NOMO-1 (cell line): Measurements from ENCODE around the gene SYT7.

ENCODE experiments used
- DNase-seq, 2 experiments: peaks; one replicate each; lab custom pipeline; 2025; ENCODE audit not compliant: unreplicated experiment in 2 of 2; lab: John Stamatoyannopoulos, UW

Gene SYT7

GRCh38 chr11:61555978-61556377, 24.9 kb downstream of the SYT7 start:
- no peak for DNase-seq

- DNase-seq, result no peak
Observed at GRCh38 chr11:61555051-61555969, 25.6 kb downstream of the SYT7 start.

GRCh38 chr11:61554172-61554988, 26.5 kb downstream of the SYT7 start:
- no peak for DNase-seq

- no peak for DNase-seq
Observed at GRCh38 chr11:61553373-61554171, 27.3 kb downstream of the SYT7 start.

GRCh38 chr11:61552108-61552635, 28.7 kb downstream of the SYT7 start:
- no peak for DNase-seq

- no peak for DNase-seq
Observed at GRCh38 chr11:61551634-61552033, 29.2 kb downstream of the SYT7 start.

- DNase-seq, result no peak
Observed at GRCh38 chr11:61550665-61551227, 30.1 kb downstream of the SYT7 start.

GRCh38 chr11:61549662-61550568, 31.0 kb downstream of the SYT7 start:
- DNase-seq, result no peak

GRCh38 chr11:61549177-61549576, 31.7 kb downstream of the SYT7 start:
- DNase-seq, result no peak

GRCh38 chr11:61547246-61547645, 33.6 kb downstream of the SYT7 start:
- no peak for DNase-seq

- DNase-seq, result no peak
Observed at GRCh38 chr11:61546663-61547062, 34.2 kb downstream of the SYT7 start.

GRCh38 chr11:61545921-61546320, 35.0 kb downstream of the SYT7 start:
- no peak for DNase-seq

GRCh38 chr11:61545341-61545740, 35.5 kb downstream of the SYT7 start:
- DNase-seq, result no peak

- no peak for DNase-seq
Observed at GRCh38 chr11:61544466-61544865, 36.4 kb downstream of the SYT7 start.

- no peak for DNase-seq
Observed at GRCh38 chr11:61543606-61544306, 37.1 kb downstream of the SYT7 start.

GRCh38 chr11:61542705-61543104, 38.2 kb downstream of the SYT7 start:
- no peak for DNase-seq

- DNase-seq, result no peak
Observed at GRCh38 chr11:61542024-61542461, 38.8 kb downstream of the SYT7 start.

- peak; percentile 35 to 44 for DNase-seq
Observed at GRCh38 chr11:61541598-61541997, 39.3 kb downstream of the SYT7 start.

- DNase-seq, result no peak
Observed at GRCh38 chr11:61540528-61540927, 40.3 kb downstream of the SYT7 start.
